Stimulated activated CD4-positive, alpha-beta T cell treated with anti-CD3 and anti-CD28 coated beads, Interleukin-1b, Interleukin-23, amount 100 ng/mL, for 1 hour (primary cell): ENCODE data around the gene AMY1C.
"Not testable (repeated sequence)": the region's sequence is repeated elsewhere in the genome, so short reads cannot be mapped to it uniquely, and the experiment has no call there.

Experiments used
- DNase-seq, 2 donors: peaks; one replicate each; pipeline ENCODE4 v3.0.0-alpha.2; 2020; ENCODE audit warnings: low read depth in 2 of 2

The AMY1C gene

DNA sequence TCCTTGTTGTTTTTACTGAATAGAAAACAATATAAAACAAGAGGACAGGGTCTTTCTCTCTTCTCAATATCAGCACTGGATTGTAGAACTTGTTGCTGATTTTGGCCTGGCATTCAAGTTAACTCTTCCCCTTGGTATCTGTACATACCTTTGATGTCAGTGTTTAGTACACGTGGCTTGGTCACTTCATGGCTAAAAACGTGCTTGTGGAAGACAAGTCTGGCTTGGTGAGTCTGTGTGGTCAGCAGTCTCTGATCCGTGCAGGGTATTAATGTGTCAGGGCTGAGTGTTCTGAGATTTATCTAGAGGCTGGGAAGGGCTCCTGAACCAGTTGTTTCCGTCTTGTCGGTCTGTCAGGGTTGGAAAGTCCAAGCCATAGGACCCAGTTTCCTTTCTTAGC lies at the start of gene AMY1C:
AMY1C (plus strand) TSS at position 301 of the 400 bp plus-strand sequence. CDS start 572 bp downstream, outside the sequence.
- not testable (repeated sequence) for DNase-seq

DNA sequence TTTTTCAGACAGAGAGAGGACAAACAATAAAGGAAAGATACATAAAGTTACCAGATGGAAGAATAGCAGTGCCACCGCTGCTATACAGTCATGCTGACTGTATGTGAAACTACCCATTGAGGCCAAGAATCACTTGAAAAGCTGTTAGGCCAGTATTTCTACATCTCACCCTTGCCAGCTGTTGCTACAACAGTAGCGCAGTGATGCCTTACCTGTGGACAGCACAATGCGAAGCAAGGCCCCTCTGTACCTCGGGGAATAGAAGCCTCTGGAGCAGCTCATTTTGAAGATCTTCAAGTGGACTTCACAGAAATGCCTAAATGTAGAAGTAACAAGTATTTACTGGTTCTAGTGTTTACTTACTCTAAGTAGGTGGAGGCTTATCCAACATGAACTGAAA lies 49.0 kb upstream of the AMY1C start:
- DNase-seq, result not testable (repeated sequence)

DNA sequence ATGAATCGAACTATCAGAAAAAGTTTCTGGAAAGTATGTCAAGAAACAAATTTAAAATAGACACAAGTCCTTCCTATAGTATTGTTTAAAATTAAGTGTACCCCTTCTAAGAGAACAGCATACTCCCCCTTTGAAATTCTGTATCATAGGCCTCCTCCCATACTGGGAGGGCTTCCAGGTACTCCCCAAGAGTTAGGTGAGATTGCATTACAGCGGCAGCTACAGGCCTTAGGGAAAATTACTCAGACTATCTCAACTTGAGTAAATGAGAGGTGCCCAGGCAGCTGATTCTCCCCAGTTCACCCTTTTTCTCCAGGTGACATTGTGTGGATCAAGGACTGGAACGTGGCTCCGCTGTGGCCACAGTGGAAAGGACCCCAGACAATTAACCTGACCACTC lies 48.4 kb upstream of the AMY1C start:
- not testable (repeated sequence) for DNase-seq

- not testable (repeated sequence) for DNase-seq
Measured at GRCh38 chr1:103707670-103708069, 42.0 kb upstream of the AMY1C start.

DNA sequence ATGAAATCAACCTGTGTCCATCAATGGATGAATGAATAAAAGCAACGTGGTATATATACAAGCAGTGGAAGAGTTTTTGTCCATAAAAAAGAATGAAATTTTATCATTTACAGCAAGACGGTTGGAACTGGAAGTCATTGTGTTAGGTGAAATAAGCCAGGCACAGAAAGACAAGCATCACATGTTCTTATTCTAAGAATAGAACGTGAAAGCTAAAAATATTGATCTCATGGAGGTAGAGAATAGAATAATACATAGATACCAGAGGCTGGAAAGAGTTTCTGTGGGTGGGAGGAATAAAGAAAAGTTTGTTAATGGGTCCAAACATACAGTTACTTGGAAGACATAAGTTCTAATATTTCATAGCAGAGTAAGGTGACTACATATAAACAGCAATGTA lies 39.3 kb upstream of the AMY1C start:
- not testable (repeated sequence) for DNase-seq

- DNase-seq, result not testable (repeated sequence)
Measured at GRCh38 chr1:103717404-103717803, 32.3 kb upstream of the AMY1C start.

DNA sequence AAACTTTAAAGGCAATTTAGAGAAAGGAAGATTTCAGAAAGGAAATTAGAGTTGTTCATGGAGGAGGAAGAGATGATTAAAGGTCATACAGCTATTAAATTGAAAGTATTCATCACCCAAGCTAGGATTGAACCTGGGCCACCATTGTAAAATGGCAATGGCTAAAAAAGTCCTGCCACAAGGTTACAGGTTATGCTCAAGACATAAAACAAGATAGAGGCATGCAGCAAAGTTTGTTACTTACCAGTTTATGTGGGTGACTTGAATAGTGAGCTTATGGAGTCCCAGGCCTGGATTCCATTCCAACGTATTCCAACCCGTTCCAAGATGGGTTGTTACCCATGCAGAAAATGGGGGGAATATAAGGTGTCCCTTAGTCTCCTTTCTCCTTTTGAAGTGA lies 28.2 kb upstream of the AMY1C start:
- not testable (repeated sequence) for DNase-seq

DNA sequence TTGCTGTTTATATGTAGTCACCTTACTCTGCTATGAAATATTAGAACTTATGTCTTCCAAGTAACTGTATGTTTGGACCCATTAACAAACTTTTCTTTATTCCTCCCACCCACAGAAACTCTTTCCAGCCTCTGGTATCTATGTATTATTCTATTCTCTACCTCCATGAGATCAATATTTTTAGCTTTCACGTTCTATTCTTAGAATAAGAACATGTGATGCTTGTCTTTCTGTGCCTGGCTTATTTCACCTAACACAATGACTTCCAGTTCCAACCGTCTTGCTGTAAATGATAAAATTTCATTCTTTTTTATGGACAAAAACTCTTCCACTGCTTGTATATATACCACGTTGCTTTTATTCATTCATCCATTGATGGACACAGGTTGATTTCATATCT lies 14.4 kb upstream of the AMY1C start:
- DNase-seq, result not testable (repeated sequence)

DNA sequence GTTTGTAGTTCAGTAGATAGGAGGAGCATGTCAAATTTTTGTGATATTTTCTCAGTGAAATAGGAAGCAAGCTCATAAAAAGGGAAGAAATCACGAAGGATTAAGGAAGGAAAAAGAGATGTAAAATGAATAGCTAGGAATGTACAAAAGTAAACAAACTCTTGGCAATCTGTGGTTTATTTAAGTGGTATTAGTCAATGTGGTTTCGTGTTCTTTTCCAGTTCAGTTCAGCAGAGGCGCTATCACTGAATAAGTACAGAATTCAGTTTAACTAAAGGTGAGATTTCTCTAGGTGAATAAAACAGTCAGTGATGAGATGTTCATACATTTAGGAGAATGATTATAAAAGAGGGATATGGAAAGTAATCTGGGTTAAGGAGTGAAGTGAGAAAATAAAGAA lies 11.7 kb upstream of the AMY1C start:
- not testable (repeated sequence) for DNase-seq

GRCh38 chr1:103744449-103744848 lies 5.2 kb upstream of the AMY1C start:
- DNase-seq, result not testable (repeated sequence)

GRCh38 chr1:103745040-103745439 lies 4.7 kb upstream of the AMY1C start:
- not testable (repeated sequence) for DNase-seq

GRCh38 chr1:103748273-103748672 lies 1.4 kb upstream of the AMY1C start:
- not testable (repeated sequence) for DNase-seq

GRCh38 chr1:103761896-103762295 lies 12.2 kb downstream of the AMY1C start:
- DNase-seq, result no peak

- no peak for DNase-seq
Measured at GRCh38 chr1:103779932-103780331, 30.2 kb downstream of the AMY1C start.

DNA sequence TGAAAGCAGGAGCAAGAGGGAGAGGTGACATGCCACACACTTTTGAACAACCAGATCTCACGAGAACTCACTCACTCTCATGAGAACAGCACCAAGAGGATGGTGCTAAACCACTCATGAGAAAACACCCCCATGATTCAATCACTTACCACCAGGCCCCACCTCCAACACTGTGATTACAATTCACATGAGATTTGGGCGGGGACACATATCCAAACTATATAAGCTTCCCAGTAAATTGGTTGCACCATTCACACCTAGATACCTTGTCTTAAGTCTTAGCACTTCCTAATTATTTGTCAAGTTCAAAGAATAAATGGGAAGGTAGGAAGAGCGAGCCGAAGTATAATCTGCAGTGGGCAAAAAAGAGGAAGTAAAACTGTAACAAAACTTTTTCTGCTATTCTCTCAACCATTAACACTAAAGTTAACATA lies 34.3 kb downstream of the AMY1C start:
- DNase-seq, result no peak

- DNase-seq, result no peak
Measured at GRCh38 chr1:103788377-103788776, 38.7 kb downstream of the AMY1C start.

DNA sequence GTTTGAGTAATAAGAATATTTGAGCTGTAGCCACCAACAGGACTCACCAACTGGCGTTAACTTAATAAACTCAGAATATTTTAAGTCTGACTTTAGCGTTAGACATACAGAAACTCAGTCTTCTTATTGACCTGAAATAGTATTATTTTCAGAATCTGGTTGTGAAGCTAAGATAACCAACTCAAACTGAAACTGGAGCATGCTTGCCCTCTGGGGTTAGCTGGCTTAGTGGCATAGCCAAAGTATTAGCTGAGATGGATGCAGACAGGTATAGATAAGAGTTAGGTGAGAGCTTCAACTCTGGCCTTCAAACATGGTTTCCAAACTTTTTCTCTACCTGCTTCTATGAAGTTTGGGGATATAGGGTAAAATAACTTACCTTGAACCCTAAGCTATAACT lies 40.5 kb downstream of the AMY1C start:
- DNase-seq, result no peak
